ENCODE measurements around the gene TMEM141.

Gene TMEM141

GRCh38 chr9:136789523-136789937, 1.6 kb upstream of the TMEM141 start:
- Histone ChIP-seq H4K20me1 (ENCODE audit: insufficient read depth, low read length, poor library complexity, severe bottlenecking) (peaks cover 9% of the 10 kb centered on the region), H3F3A (ENCODE audit: low read depth) (no peaks in the 10 kb centered on the region), H3K9me2 (replicated peaks; ENCODE audit: low read depth, low read length) (no peaks in the 10 kb centered on the region), H3K9ac (ENCODE audit: low read depth, low read length, poor library complexity, severe bottlenecking) (no peak overlapping the region), H2AFZ (ENCODE audit: low read length) (no peak overlapping the region), H3K4me2 (ENCODE audit: low read depth, low read length, poor library complexity, severe bottlenecking) (no peak overlapping the region), H3K4me1 (ENCODE audit: insufficient read depth, low read length, poor library complexity, severe bottlenecking) (peaks cover 18% of the 10 kb centered on the region), H3K36me3 (ENCODE audit: insufficient read depth, low read length) (no peaks in the 10 kb centered on the region), H3K79me2 (ENCODE audit: insufficient read depth, low read length) (no peaks in the 10 kb centered on the region; the same call in 1 of the 2 replicates), H3K4me3 (ENCODE audit: low read length, poor library complexity, severe bottlenecking) (no peak overlapping the region), H3K9me3 (ENCODE audit: insufficient read depth, low read depth, low read length) (no peaks in the 10 kb centered on the region), H3K27me3 (ENCODE audit: insufficient read depth, low read length, poor library complexity, severe bottlenecking) (no peaks in the 10 kb centered on the region)
- TF ChIP-seq, protein P1, sequence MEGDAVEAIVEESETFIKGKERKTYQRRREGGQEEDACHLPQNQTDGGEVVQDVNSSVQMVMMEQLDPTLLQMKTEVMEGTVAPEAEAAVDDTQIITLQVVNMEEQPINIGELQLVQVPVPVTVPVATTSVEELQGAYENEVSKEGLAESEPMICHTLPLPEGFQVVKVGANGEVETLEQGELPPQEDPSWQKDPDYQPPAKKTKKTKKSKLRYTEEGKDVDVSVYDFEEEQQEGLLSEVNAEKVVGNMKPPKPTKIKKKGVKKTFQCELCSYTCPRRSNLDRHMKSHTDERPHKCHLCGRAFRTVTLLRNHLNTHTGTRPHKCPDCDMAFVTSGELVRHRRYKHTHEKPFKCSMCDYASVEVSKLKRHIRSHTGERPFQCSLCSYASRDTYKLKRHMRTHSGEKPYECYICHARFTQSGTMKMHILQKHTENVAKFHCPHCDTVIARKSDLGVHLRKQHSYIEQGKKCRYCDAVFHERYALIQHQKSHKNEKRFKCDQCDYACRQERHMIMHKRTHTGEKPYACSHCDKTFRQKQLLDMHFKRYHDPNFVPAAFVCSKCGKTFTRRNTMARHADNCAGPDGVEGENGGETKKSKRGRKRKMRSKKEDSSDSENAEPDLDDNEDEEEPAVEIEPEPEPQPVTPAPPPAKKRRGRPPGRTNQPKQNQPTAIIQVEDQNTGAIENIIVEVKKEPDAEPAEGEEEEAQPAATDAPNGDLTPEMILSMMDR (conservative IDR thresholded peaks at IDR 0.05; ENCODE audit: low read length) = no peak
- TF ChIP-seq EZH2phosphoT487 (IDR thresholded peaks at IDR 0.05; ENCODE audit: borderline replicate concordance) = no peak

GRCh38 chr9:136791516-136792276, 552 bp downstream of the TMEM141 start:
- Histone ChIP-seq H3K4me1 (ENCODE audit: insufficient read depth, low read length, poor library complexity, severe bottlenecking) (peaks cover 18% of the 10 kb centered on the region), H2AFZ (ENCODE audit: low read length) (peak overlapping the region; percentile 81), H3F3A (ENCODE audit: low read depth) (no peaks in the 10 kb centered on the region), H3K9me3 (ENCODE audit: insufficient read depth, low read depth, low read length) (no peaks in the 10 kb centered on the region), H3K4me3 (ENCODE audit: low read length, poor library complexity, severe bottlenecking) (peak overlapping the region; percentile 89), H3K36me3 (ENCODE audit: insufficient read depth, low read length) (no peaks in the 10 kb centered on the region), H3K27me3 (ENCODE audit: insufficient read depth, low read length, poor library complexity, severe bottlenecking) (no peaks in the 10 kb centered on the region), H3K4me2 (ENCODE audit: low read depth, low read length, poor library complexity, severe bottlenecking) (peak overlapping the region; percentile 98), H4K20me1 (ENCODE audit: insufficient read depth, low read length, poor library complexity, severe bottlenecking) (peaks cover 9% of the 10 kb centered on the region), H3K9me2 (replicated peaks; ENCODE audit: low read depth, low read length) (no peaks in the 10 kb centered on the region), H3K9ac (ENCODE audit: low read depth, low read length, poor library complexity, severe bottlenecking) (peak overlapping the region; percentile 95), H3K79me2 (ENCODE audit: insufficient read depth, low read length) (no peaks in the 10 kb centered on the region; the same call in 1 of the 2 replicates)
- TF ChIP-seq, protein P1 (conservative IDR thresholded peaks at IDR 0.05; ENCODE audit: low read length) = peak; percentile 99
- TF ChIP-seq EZH2phosphoT487 (IDR thresholded peaks at IDR 0.05; ENCODE audit: borderline replicate concordance) = no peak

DNA sequence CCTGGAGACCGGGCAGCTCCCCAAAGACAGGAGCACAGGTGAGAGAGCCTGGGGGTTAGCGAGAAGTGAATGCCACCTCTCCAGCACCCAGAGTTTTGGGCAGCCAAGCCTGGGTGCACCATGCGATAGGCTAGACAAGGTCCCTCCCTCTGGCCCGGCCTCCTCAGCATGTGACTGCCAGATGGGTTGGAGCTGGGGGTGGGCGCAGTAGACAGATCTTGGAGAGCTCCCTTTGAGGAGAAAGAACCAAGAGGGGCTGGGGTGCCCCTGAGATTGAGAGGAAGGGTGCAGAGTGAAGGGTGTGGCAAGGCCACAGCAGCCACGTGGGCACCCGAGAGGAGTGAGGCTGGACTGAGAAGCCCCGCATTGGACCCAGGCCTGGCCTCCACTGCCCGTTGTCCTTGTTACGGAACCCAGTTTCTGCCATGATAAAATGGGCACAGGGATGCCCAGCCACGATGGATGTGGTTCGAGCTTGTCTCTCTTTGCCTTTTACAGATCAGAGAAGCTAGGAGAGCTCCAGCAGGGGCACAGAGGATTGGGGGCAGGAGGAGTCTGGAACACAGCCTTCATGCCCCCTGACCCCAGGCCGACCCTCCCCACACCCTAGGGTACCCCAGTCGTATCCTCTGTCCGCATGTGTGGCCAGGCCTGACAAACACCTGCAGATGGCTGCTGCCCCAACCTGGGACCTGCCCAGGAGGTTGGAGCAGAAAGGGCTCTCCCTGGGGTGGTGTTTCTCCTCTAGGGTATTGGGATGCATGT, 1.4 kb downstream of the TMEM141 start:
- Histone ChIP-seq H3K79me2 (ENCODE audit: insufficient read depth, low read length) (no peaks in the 10 kb centered on the region; the same call in 1 of the 2 replicates), H2AFZ (ENCODE audit: low read length) (no peak overlapping the region), H3K36me3 (ENCODE audit: insufficient read depth, low read length) (no peaks in the 10 kb centered on the region), H3F3A (ENCODE audit: low read depth) (no peaks in the 10 kb centered on the region), H4K20me1 (ENCODE audit: insufficient read depth, low read length, poor library complexity, severe bottlenecking) (peaks cover 9% of the 10 kb centered on the region), H3K9me3 (ENCODE audit: insufficient read depth, low read depth, low read length) (no peaks in the 10 kb centered on the region), H3K4me1 (ENCODE audit: insufficient read depth, low read length, poor library complexity, severe bottlenecking) (peaks cover 18% of the 10 kb centered on the region), H3K4me2 (ENCODE audit: low read depth, low read length, poor library complexity, severe bottlenecking) (peak overlapping the region; percentile 98), H3K9me2 (replicated peaks; ENCODE audit: low read depth, low read length) (no peaks in the 10 kb centered on the region), H3K4me3 (ENCODE audit: low read length, poor library complexity, severe bottlenecking) (peak overlapping the region; percentile 89), H3K9ac (ENCODE audit: low read depth, low read length, poor library complexity, severe bottlenecking) (peak overlapping the region; percentile 95), H3K27me3 (ENCODE audit: insufficient read depth, low read length, poor library complexity, severe bottlenecking) (no peaks in the 10 kb centered on the region)
- TF ChIP-seq, protein P1 (conservative IDR thresholded peaks at IDR 0.05; ENCODE audit: low read length) = no peak
- TF ChIP-seq EZH2phosphoT487 (IDR thresholded peaks at IDR 0.05; ENCODE audit: borderline replicate concordance) = no peak
